HUDEP-2 (cell line): ENCODE data around the gene MRPS24.
"Not testable (repeated sequence)": the region's sequence is repeated elsewhere in the genome, so short reads cannot be mapped to it uniquely, and the experiment has no call there.

Experiments
- DNase-seq, 76 experiments: peaks; one replicate each; lab custom pipeline; 2025; ENCODE audit not compliant: unreplicated experiment in 76 of 76; lab: John Stamatoyannopoulos, UW

The MRPS24 gene

GRCh38 chr7:43869006-43869866 lies at the start of gene MRPS24:
MRPS24 (minus strand) TSS chr7:43869517; CDS start chr7:43869495, 22 bp downstream.
- peak; percentile 7 to 95 (median 88) for DNase-seq

GRCh38 chr7:43915907-43916306 lies 46.6 kb upstream of the MRPS24 start:
- no peak for DNase-seq

- no peak for DNase-seq
Measured at GRCh38 chr7:43914795-43915194, 45.5 kb upstream of the MRPS24 start.

- peak in 29 of 76 experiments; percentile 6 to 40 (median 17) for DNase-seq
Measured at GRCh38 chr7:43906331-43907010, 37.2 kb upstream of the MRPS24 start, which contains the start of gene URGCP. URGCP (minus strand) TSS chr7:43906596; CDS start chr7:43906575, 21 bp downstream.

- peak in 9 of 76 experiments; percentile 9 to 37 (median 18) for DNase-seq
Measured at GRCh38 chr7:43905956-43906330, 36.6 kb upstream of the MRPS24 start.

- peak in 1 of 76 experiments; percentile 4 for DNase-seq
Measured at GRCh38 chr7:43905209-43905946, 36.1 kb upstream of the MRPS24 start.

GRCh38 chr7:43904533-43905208 lies 35.4 kb upstream of the MRPS24 start:
- DNase-seq: no peak

GRCh38 chr7:43902542-43903054 lies 33.3 kb upstream of the MRPS24 start:
- DNase-seq: no peak

GRCh38 chr7:43898571-43898970 lies 29.3 kb upstream of the MRPS24 start:
- not testable (repeated sequence) for DNase-seq

- DNase-seq: no peak
Measured at GRCh38 chr7:43895847-43896415, 26.6 kb upstream of the MRPS24 start.

- DNase-seq: no peak
Measured at GRCh38 chr7:43891069-43891955, 22.0 kb upstream of the MRPS24 start.

- no peak for DNase-seq
Measured at GRCh38 chr7:43890468-43890867, 21.2 kb upstream of the MRPS24 start.

- peak in 5 of 76 experiments; percentile 3 to 15 (median 13) for DNase-seq
Measured at GRCh38 chr7:43888993-43889945, 20.0 kb upstream of the MRPS24 start.

GRCh38 chr7:43884617-43885016 lies 15.3 kb upstream of the MRPS24 start:
- no peak for DNase-seq

- no peak for DNase-seq
Measured at GRCh38 chr7:43884209-43884608, 14.9 kb upstream of the MRPS24 start.

- no peak for DNase-seq
Measured at GRCh38 chr7:43880596-43880995, 11.3 kb upstream of the MRPS24 start.

GRCh38 chr7:43879477-43879876 lies 10.2 kb upstream of the MRPS24 start:
- DNase-seq: no peak

GRCh38 chr7:43878867-43879266 lies 9.6 kb upstream of the MRPS24 start:
- no peak for DNase-seq
